ENCODE results near the gene PTER.
A peak's percentile ranks its signal among the peaks of the same experiment; 100 is the strongest.

PTER gene, protein sequence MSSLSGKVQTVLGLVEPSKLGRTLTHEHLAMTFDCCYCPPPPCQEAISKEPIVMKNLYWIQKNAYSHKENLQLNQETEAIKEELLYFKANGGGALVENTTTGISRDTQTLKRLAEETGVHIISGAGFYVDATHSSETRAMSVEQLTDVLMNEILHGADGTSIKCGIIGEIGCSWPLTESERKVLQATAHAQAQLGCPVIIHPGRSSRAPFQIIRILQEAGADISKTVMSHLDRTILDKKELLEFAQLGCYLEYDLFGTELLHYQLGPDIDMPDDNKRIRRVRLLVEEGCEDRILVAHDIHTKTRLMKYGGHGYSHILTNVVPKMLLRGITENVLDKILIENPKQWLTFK

DNA sequence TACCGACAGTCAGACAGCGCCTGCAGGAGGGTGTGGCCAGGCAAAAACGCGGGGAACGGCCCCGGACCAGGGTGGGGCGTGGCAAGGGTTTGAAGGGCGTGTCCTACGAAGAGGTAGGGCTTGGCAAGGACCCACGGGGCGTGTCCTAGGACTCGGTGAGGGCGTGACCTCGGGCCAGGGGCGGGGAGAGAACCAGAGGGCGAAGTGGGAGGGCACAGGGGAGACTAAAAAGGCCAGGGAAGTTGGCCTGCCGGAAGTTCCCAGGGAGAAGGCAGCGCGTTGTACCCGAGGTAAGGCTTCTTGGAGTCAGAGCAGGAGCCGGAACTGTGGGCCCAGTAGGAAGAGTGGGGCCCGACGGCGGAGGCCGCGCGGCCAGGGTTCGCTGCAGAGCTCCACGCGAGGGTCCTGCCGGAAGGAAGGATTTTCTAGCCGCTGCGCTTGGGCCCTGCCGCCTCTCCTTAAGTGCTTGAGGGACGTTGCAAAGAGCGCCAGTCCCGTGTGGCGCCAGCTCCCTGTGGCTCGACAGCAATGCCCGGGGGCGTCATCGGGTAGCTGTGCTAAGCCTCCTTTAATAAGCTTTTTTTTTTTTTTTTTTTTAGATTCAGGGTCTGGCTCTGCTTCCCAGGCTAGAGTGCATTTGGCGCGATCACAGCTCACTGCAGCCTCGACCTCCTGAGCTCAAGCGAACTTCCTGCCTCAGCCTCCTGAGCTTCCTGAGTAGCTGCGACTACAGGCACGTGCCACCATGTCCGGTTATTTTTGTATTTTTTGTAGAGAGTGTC lies at the start of gene PTER:
TSS of gene PTER (plus strand) at position 253 of the 782 bp plus-strand sequence. CDS start 47,375 bp downstream, outside the sequence.
- peak within 1 kb of the TSS; percentile 67 for H3K4me3 ChIP-seq
- TF ChIP-seq Cebpa-rat (IDR thresholded peaks at IDR 0.05): no peak
- H3K9me3 ChIP-seq: no peaks in the 10 kb centered on the region
- peak within 1 kb of the TSS; percentile 92 for H3K4me2 ChIP-seq
- peaks cover 50% of the 10 kb centered on the region for H3K4me1 ChIP-seq
- H3K27me3 ChIP-seq: no peaks in the 10 kb centered on the region
- H3K9ac ChIP-seq: peak within 1 kb of the TSS; percentile 72
- peaks cover 39% of the 10 kb centered on the region for H3K36me3 ChIP-seq
- peaks cover 18% of the 10 kb centered on the region for H4K20me1 ChIP-seq
- H3K27ac ChIP-seq: peak within 1 kb of the TSS; percentile 77

DNA sequence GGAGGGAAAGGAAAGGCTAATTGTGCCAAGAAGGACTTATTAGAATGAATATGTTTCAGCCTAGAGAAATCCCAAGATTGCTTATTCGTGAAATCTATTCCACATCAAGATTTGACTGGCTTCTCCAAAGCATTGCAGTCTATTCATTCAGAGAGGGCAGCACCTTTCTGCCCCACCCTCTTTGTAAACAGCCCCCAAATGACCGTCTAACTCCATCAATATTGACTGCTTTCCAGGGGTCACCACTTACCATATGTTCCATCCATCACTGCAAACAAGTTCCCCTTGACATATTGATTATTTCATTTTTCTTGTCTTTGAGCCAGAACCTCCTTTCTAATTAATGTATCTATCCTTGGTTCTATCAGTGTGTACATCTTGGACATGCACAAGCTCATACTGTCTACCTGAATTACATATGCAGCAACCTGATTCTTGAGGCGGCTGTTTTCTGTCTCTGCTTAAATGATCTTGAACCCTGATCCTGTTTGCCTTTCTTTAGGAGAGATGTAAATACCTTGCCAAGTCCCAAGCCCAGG lies 44.2 kb upstream of the PTER start:
- peaks cover 6% of the 10 kb centered on the region; the same call in 1 of the 2 replicates for H3K4me1 ChIP-seq
- H3K27ac ChIP-seq: no peak overlapping the region
- no peaks in the 10 kb centered on the region for H4K20me1 ChIP-seq
- H3K9me3 ChIP-seq: no peaks in the 10 kb centered on the region
- no peaks in the 10 kb centered on the region for H3K36me3 ChIP-seq
- H3K4me3 ChIP-seq: no peak overlapping the region
- no peak overlapping the region for H3K4me2 ChIP-seq
- H3K9ac ChIP-seq: no peak overlapping the region
- no peaks in the 10 kb centered on the region for H3K27me3 ChIP-seq
- TF ChIP-seq Cebpa-rat (IDR thresholded peaks at IDR 0.05): no peak

DNA sequence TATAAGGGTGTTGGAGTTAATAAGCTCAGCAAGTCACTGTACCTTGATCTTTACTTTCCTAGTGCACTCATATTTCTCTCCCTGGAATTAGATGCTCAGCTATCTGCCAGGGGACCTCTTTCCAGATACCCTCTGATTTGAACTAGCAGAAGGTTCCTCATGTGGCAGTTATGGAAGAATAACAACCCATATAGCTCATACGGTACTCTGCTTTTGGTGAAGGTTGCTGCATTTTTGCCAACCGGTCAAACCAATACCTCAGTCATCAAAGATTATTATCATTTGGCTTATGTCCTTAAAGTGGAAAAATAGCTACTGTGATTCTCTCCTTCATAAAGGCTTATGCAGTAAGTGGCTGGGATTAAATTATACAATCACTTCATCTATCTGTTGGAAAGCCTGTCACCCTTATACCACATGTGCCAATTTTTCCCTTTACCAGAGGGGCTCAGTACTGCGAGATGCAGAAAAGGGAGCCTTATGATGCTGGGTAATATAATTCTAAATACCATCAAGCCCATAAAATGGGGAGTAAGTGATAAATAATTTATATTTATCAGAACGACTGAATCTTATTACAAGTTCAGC lies 43.4 kb upstream of the PTER start:
- Histone ChIP-seq H3K36me3 (no peaks in the 10 kb centered on the region), H3K9me3 (no peaks in the 10 kb centered on the region), H3K4me1 (peaks cover 6% of the 10 kb centered on the region; the same call in 1 of the 2 replicates), H3K27ac (no peak overlapping the region), H3K9ac (no peak overlapping the region), H3K27me3 (no peaks in the 10 kb centered on the region), H3K4me3 (no peak overlapping the region), H3K4me2 (no peak overlapping the region), H4K20me1 (no peaks in the 10 kb centered on the region)
- TF ChIP-seq Cebpa-rat (IDR thresholded peaks at IDR 0.05): no peak

DNA sequence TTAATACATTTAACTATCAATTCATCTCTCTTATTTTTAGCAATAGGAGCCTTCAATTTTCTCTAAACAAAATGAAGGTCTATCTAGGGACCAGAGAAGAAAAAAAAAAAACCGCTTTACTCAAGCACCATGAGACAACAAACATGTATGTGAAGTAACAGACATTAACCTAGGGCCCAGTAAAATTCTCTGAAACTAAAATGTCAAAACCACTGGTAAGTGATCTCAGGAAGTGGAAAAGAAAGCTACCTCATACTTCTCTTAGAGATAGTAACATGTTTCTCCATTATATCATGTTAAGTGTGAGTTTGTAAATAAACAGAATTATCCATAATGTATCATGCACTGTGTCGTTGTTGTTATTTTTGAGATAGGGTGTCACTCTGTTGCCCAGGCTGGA lies 35.4 kb upstream of the PTER start:
- Histone ChIP-seq H3K4me3 (no peak overlapping the region), H3K36me3 (no peaks in the 10 kb centered on the region), H3K4me2 (no peak overlapping the region), H3K27me3 (no peaks in the 10 kb centered on the region), H3K4me1 (no peaks in the 10 kb centered on the region), H3K9ac (no peak overlapping the region), H3K27ac (no peak overlapping the region), H3K9me3 (no peaks in the 10 kb centered on the region), H4K20me1 (no peaks in the 10 kb centered on the region)
- TF ChIP-seq Cebpa-rat (IDR thresholded peaks at IDR 0.05): no peak

DNA sequence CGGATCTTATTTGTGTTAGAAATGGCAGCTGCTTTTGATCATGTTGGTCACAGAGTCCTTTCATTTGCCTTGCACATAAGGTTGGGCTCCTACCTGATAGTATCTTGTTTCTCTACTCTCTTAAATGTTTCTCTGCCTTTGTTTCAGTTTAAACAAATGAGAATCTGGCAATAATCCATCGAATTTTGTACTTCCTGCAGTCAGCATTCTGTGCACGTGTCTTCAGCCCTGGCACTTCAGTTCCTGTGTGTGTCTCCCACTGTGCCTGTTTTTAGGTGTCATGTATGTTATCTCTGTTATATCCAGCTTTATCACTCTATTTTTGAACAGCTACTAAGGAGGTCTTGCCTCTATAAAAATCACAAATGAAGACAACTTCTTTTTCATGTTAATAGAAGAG lies 28.4 kb upstream of the PTER start:
- Histone ChIP-seq H3K36me3 (no peaks in the 10 kb centered on the region), H3K27me3 (no peaks in the 10 kb centered on the region), H3K9me3 (no peaks in the 10 kb centered on the region), H3K4me3 (no peak overlapping the region), H3K4me2 (no peak overlapping the region), H3K27ac (no peak overlapping the region), H3K4me1 (no peaks in the 10 kb centered on the region), H3K9ac (no peak overlapping the region), H4K20me1 (no peaks in the 10 kb centered on the region)
- TF ChIP-seq Cebpa-rat (IDR thresholded peaks at IDR 0.05): no peak

DNA sequence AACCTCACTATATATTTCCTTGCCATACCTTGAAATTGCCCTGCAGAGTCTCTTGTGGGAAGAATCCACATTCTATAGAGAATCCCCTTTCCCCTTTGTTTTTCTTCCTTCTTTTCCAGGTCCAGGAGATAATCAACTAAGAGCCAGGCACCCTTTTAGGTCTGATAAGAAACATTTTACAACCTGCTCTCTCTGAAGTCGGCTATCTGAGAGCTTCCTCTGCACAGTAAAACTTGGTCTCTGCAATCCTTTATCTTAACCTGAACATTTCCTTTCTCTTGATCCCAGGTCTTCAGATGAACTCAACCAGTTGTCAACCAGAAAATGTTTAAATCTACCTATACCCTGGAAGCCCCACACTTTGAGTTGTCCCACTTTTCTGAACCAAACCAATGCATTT lies 19.5 kb upstream of the PTER start:
- Histone ChIP-seq H3K9me3 (no peaks in the 10 kb centered on the region), H3K27me3 (no peaks in the 10 kb centered on the region), H3K4me1 (no peaks in the 10 kb centered on the region), H4K20me1 (no peaks in the 10 kb centered on the region), H3K36me3 (no peaks in the 10 kb centered on the region), H3K27ac (no peak overlapping the region), H3K4me3 (no peak overlapping the region), H3K9ac (no peak overlapping the region), H3K4me2 (no peak overlapping the region)
- no peak for TF ChIP-seq Cebpa-rat (IDR thresholded peaks at IDR 0.05)

DNA sequence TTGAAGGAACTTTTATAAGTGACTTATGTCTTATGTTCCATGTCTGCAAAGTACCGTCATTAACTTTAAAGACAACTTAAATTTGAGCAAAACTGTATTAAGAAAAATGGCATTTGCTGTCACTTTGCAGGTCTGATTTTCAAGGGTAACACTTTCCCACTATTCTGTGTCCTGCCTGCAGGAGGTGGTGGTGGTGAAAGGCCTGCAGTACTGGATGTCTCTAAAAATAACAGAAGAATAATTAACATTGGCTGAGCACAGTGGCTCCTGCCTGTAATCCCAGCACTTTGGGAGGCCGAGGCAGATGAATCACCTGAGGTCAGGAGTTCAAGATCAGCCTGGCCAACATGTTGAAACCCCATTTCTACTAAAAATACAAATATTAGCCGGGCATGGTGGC lies 13.2 kb upstream of the PTER start:
- H3K9ac ChIP-seq: no peak overlapping the region
- H3K27me3 ChIP-seq: no peaks in the 10 kb centered on the region
- no peaks in the 10 kb centered on the region for H3K4me1 ChIP-seq
- H3K4me2 ChIP-seq: no peak overlapping the region
- no peaks in the 10 kb centered on the region for H3K36me3 ChIP-seq
- peaks cover 5% of the 10 kb centered on the region for H3K9me3 ChIP-seq
- H3K4me3 ChIP-seq: no peak overlapping the region
- TF ChIP-seq Cebpa-rat (IDR thresholded peaks at IDR 0.05): no peak
- no peaks in the 10 kb centered on the region for H4K20me1 ChIP-seq
- no peak overlapping the region for H3K27ac ChIP-seq

DNA sequence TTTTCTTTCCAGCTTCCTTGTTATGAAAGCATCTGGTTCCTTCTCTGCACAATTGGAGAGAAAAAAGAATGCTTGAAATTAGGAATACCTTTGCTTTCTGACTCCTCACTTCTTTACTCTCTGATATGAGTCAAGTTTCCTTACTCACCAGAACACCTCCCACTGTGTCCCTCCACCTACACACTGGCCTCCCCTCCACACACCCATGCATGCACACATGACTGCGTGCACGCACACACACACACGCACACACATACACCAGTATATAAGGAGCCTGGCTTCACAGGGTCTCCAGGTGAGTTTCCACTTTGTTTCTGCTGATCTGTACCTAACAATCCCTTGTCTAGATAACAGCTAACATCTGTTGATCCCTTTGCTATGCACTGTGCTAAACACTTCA lies 11.4 kb upstream of the PTER start:
- no peaks in the 10 kb centered on the region for H4K20me1 ChIP-seq
- H3K27ac ChIP-seq: no peak overlapping the region
- H3K9ac ChIP-seq: no peak overlapping the region
- no peak overlapping the region for H3K4me3 ChIP-seq
- no peak for TF ChIP-seq Cebpa-rat (IDR thresholded peaks at IDR 0.05)
- peaks cover 5% of the 10 kb centered on the region for H3K9me3 ChIP-seq
- no peaks in the 10 kb centered on the region for H3K27me3 ChIP-seq
- H3K4me1 ChIP-seq: no peaks in the 10 kb centered on the region
- no peak overlapping the region for H3K4me2 ChIP-seq
- H3K36me3 ChIP-seq: no peaks in the 10 kb centered on the region

DNA sequence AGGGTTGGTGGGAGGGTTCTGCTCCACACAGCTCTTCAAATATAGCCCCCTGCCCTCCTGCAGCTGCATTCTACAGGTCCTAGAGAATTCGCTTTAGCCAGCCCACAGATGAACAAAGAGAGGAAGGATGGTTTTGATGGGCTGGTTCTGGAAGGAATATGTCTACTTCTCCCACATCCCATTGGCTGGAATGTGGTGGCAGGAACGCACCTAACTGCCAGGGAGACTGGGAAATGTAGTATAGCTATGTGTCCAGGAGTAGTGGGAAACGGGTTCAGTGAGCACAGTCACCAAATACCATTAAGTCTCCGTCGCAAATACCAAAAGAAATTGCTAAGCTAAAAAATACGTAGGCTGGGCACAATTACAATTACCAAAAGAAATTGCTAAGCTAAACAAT lies 7.3 kb upstream of the PTER start:
- no peaks in the 10 kb centered on the region for H4K20me1 ChIP-seq
- no peaks in the 10 kb centered on the region for H3K36me3 ChIP-seq
- peaks cover 5% of the 10 kb centered on the region for H3K9me3 ChIP-seq
- no peaks in the 10 kb centered on the region for H3K27me3 ChIP-seq
- no peak overlapping the region for H3K9ac ChIP-seq
- no peak for TF ChIP-seq Cebpa-rat (IDR thresholded peaks at IDR 0.05)
- H3K4me2 ChIP-seq: no peak overlapping the region
- H3K4me1 ChIP-seq: no peaks in the 10 kb centered on the region
- H3K4me3 ChIP-seq: no peak overlapping the region
- H3K27ac ChIP-seq: no peak overlapping the region

DNA sequence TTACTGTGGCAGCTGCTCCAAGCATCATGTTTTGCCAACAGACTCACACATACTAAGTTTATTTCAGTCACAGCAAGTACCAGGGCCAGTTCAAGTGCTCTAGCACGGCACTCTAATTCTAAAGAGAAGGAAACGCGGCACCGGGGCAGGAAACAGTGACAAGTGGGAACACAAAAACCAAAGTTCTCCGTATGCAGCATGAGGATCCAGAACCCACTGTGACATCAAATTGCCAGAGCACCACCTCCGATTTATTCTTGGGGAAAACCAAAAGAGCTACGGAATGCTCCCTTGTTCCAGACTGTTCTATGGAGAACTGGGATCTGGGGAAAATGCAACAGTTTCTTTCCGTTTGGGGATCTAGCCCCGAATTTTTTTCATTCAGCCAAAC lies 448 bp upstream of the PTER start:
- Histone ChIP-seq H3K4me3 (peak overlapping the region; percentile 67), H3K4me1 (peaks cover 48% of the 10 kb centered on the region), H3K4me2 (peak overlapping the region; percentile 92), H4K20me1 (peaks cover 14% of the 10 kb centered on the region), H3K9me3 (no peaks in the 10 kb centered on the region), H3K27me3 (no peaks in the 10 kb centered on the region), H3K27ac (peak overlapping the region; percentile 37; the same call in 1 of the 2 replicates), H3K36me3 (peaks cover 34% of the 10 kb centered on the region), H3K9ac (peak overlapping the region; percentile 72)
- TF ChIP-seq Cebpa-rat (IDR thresholded peaks at IDR 0.05): no peak

All from BLaER1 (cell line).